Measurements from ENCODE around the gene GTF2A1L.
"Not testable (repeated sequence)": the region's sequence is repeated elsewhere in the genome, so short reads cannot be mapped to it uniquely, and the experiment has no call there.

The GTF2A1L gene

DNA sequence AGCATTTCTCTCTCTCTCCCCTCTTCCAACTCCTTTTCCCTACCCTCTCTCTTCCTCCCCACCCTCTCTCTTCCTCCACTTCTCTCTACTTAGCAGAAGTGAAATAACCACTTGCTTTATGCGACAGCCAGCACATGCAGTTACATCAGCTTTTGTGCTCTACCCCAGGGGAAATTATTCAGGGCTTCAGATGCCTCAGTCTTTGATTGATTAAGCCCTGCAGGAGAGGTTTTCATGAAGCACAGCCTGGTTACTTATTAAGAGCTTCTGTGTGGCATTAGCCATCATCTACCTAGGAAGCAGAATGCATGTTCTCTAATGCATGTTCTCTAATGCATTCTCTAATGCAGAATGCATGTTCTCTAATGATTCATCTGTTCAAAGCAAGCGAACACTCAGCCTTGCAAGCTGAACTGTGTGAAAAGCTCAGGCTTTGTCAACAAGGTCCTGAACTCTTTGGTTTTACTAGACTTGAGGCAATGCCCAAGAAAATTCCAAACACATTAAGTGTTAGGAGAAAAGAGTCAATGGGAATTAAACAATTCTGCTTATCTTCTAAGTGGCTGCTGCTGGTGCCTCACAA lies 81.8 kb downstream of the GTF2A1L start:
- DNase-seq (ENCODE audit: low read depth in 2 of 2), result no peak

- DNase-seq (ENCODE audit: low read depth in 2 of 2), result not testable (repeated sequence)
These were observed 86.0 kb downstream of the GTF2A1L start for GRCh38 chr2:48703621-48704020.

- no peak for DNase-seq (ENCODE audit: low read depth in 2 of 2)
These were observed 89.8 kb downstream of the GTF2A1L start for GRCh38 chr2:48707466-48707865.

GRCh38 chr2:48709096-48710034 lies 91.7 kb downstream of the GTF2A1L start:
- no peak for DNase-seq (ENCODE audit: low read depth in 2 of 2)

DNA sequence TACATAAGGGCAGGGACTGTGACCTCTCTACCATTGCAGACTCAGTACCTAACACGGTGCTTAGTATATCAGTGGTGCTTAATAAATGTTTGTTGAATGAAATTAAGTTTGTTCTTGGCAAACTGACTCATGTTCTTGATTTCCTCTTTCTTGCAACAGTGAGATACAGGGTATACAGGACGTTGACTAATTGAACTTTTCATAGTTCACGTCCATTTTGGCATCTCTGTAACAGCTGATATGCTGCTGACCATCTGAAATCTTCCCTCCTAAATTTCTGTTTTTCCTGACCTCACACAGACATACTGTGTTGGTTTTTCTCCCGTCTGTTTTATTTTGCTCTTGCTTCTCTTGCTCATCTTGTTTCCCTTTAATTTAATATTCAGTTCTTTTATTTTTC lies 93.7 kb downstream of the GTF2A1L start:
- DNase-seq (ENCODE audit: low read depth in 2 of 2), result no peak

DNA sequence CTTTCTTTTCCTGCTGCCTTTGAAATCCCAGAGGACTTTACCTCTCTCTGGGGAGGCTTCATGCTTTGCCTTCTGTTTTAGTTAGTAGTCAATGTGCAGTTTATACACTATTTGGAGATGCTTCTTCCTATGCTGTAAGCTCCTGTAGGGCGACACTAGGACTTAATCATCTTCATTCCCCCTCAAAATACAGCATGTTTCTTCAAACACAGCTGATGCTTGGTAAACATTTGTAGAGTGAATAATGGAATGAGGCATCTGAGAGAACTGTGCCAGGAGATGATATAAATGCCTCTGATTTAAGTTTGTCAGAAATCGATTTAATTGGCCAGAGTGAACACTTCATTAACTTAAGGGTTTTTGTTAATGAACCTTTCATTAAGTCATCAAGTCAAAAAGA lies 94.5 kb downstream of the GTF2A1L start:
- no peak for DNase-seq (ENCODE audit: low read depth in 2 of 2)

DNA sequence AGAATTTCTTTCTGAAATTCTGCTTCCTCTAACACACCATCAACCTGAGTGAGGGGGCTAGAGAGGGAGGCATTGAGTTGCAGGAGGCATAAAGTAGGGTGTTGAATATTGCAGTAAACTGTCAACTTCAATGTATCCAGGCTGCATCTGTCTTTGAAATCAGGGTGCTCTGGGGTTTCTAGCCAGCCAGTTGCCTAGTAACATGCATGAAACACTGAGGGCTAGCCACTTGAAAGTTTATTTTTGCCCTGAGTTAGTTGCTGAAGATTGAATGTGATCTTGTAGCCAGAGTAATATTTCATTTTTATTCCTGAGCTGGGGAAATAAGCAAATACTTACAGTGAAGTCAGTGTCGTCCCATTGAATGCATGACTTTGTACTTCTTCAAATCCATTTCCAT lies 96.0 kb downstream of the GTF2A1L start:
- no peak for DNase-seq (ENCODE audit: low read depth in 2 of 2)

DNA sequence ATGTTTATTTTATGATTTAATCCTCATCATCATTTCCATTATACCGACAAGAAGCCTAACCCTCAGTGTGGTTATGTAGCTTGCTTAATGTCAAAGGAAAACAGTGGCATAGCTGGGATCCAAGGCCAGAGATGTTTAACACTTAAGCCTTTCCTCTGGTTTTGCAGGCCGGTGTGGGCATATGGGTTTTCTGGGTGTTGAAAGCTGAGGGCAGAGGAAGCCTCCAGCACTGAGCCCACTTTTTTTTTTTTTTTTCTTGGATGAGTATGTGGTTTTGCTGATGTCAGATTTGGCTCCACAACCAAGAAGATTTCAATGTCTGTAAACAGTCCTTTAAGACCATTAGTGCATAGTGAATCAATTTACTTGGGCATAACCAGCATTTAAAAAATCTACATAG lies 96.6 kb downstream of the GTF2A1L start:
- DNase-seq (ENCODE audit: low read depth in 2 of 2), result no peak

GRCh38 chr2:48715042-48715899 lies 97.6 kb downstream of the GTF2A1L start:
- DNase-seq (ENCODE audit: low read depth in 2 of 2), result no peak

- no peak for DNase-seq (ENCODE audit: low read depth in 2 of 2)
These were observed 98.3 kb downstream of the GTF2A1L start for GRCh38 chr2:48715956-48716355.

- no peak for DNase-seq (ENCODE audit: low read depth in 2 of 2)
These were observed 100.2 kb downstream of the GTF2A1L start for GRCh38 chr2:48717846-48718245.

- DNase-seq (ENCODE audit: low read depth in 2 of 2), result no peak
These were observed 102.0 kb downstream of the GTF2A1L start for GRCh38 chr2:48719480-48720177.

- DNase-seq (ENCODE audit: low read depth in 2 of 2), result no peak
These were observed 103.5 kb downstream of the GTF2A1L start for GRCh38 chr2:48721158-48721557.

DNA sequence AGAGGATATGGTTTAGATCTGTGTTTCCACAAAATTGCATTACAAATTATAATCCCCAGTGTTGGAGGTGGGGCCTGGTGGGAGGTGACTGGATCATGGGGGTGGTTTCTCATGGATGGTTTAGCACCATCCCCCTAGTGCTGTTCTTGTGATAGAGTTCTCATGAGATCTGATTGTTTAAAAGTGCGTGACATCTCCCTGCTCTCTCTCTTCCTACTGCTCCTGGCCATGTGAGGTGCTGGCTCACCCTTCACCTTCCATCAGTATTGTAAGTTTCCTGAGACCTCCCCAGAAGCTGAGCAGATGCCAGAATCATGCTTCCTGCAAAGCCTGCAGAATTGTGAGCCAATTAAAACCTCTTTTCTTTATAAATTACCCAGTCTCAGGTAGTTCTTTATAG lies 104.7 kb downstream of the GTF2A1L start:
- no peak for DNase-seq (ENCODE audit: low read depth in 2 of 2)

DNA sequence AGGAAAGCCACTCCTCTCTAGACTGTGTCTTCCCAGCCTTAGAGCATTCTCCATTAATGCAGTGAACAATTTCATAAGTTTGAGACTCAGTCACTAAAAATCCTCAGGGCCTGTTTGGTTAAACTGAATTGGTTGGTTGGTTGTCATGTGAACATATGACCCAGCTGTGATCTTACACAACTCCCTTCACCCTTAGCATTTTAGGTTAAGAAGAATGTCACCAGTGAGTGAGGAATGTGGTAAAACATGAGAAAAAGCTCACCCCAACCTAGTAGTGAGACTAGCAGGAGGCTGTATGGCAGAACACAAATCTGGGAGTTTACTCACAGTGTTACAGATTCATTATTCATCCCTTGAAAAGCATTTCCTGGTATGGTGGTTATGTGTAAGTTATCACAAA lies 105.5 kb downstream of the GTF2A1L start:
- no peak for DNase-seq (ENCODE audit: low read depth in 2 of 2)

DNA sequence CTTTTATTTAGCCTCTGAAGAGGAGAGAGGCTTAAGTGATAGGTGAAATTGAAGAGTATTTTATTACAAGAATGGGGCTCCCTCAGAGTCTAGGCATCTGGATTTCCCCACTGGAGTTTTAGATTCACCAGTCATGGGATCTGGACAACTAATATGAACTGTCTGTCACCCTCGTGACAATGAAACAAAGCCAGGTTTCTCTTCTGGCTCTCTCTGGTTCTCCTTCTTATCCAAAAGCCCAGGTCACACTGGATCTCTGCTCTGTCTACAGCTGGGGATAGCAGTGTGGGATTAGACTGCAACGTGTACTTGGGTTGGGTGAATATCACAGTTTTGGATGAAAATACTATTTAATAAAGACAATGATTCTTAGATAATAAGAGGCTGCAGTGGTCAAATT lies 106.6 kb downstream of the GTF2A1L start:
- no peak for DNase-seq (ENCODE audit: low read depth in 2 of 2)

GRCh38 chr2:48725696-48726494 lies 108.2 kb downstream of the GTF2A1L start:
- no peak for DNase-seq (ENCODE audit: low read depth in 2 of 2)

DNA sequence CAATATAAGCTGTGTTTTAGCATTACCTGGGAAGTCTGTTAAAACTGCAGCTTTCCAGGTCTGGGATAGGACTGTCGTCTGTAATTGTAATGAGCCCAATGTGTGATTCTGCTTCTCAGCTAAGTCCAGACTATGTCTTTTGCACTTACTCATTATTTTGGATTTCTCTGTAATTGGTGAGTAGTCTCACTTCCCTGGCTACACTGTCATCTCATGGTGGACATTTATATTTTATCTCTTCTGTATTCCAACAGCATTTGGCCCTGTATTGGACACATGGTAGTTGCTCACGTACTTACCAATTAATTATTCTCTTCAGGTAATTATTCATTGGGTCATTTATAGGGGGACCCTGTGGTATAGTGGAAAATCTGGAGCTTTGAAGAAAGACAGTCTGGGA lies 109.9 kb downstream of the GTF2A1L start:
- no peak for DNase-seq (ENCODE audit: low read depth in 2 of 2)

DNA sequence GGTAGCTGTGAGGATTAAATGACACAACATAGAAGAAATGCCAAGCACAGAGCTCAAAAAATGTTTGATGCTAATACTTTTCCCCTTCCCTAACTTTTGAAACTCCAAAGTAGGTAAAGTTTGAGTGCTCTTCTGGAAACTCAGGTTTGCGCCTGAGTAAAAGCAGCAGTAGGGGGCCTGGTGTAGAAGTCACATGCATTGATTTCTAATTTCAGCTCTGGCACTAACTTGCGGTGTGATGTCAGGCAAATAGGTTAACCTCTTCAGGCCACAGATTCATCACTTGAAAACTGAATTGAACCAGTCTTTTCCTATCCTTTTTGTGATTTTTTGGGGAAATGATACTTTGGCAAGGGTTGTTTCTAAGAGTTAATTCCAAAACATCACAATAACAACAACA lies 110.6 kb downstream of the GTF2A1L start:
- DNase-seq (ENCODE audit: low read depth in 2 of 2), result no peak

- DNase-seq (ENCODE audit: low read depth in 2 of 2), result no peak
These were observed 111.2 kb downstream of the GTF2A1L start for GRCh38 chr2:48728840-48729239.
